A673 (cell line): Measurements from ENCODE around the gene OR2F1. TPM values are rescaled to one million over a fixed set of nuclear protein-coding genes. Genes with fewer than 3 reads are reported as not detected.

Experiments
- BruUV-seq: library from RNA; stranded (reverse); fragments of 400-500 nt; replicated peaks from 2 replicates; lab custom pipeline; 2021; lab: Mats Ljungman, UMichigan
- CTCF ChIA-PET: fragments of 300-600 bp; sonication (Branson Sonifier 250); formaldehyde crosslinking; loops from one replicate; lab custom pipeline; 2022; ENCODE audit warnings: antibody characterized with exemption; lab: Charles Lee
- POLR2A ChIA-PET: fragments of 300-600 bp; sonication (Branson Sonifier 250); formaldehyde crosslinking; loops from one replicate; lab custom pipeline; 2022; ENCODE audit warnings: antibody characterized with exemption; ENCODE audit not compliant: low non-redundant PET; lab: Charles Lee
- DNase-seq: peaks from one replicate; pipeline ENCODE4 v3.0.0-alpha.2; 2015; ENCODE audit warnings: low spot score
- H3K27ac ChIP-seq: fragments of 200-600 bp; sonication (generic); 2 replicates; pipeline ENCODE4 v1.5.1; 2016; ENCODE audit warnings: mixed run types, low read depth, mild to moderate bottlenecking, mixed read lengths, antibody characterized with exemption, low read length; ENCODE audit not compliant: poor library complexity, severe bottlenecking
- H3K27me3 ChIP-seq: fragments of 200-600 bp; sonication (generic); replicated peaks from 2 replicates; pipeline ENCODE4 v1.6.1; 2017; ENCODE audit warnings: mixed run types, low read depth, mild to moderate bottlenecking, mixed read lengths, antibody characterized with exemption, low read length; ENCODE audit not compliant: insufficient read depth, poor library complexity
- H3K36me3 ChIP-seq: fragments of 200-600 bp; sonication (generic); 2 replicates; pipeline ENCODE4 v1.6.1; 2016; ENCODE audit warnings: mixed run types, mild to moderate bottlenecking, mixed read lengths, antibody characterized with exemption, low read length; ENCODE audit not compliant: insufficient read depth, poor library complexity, severe bottlenecking
- H3K4me1 ChIP-seq: fragments of 200-600 bp; sonication (generic); 2 replicates; pipeline ENCODE4 v1.6.1; 2017; ENCODE audit warnings: mixed run types, mild to moderate bottlenecking, mixed read lengths, antibody characterized with exemption, low read length; ENCODE audit not compliant: insufficient read depth, poor library complexity, severe bottlenecking
- H3K4me3 ChIP-seq: fragments of 200-600 bp; sonication (generic); 2 replicates; pipeline ENCODE4 v1.5.1; 2016; ENCODE audit warnings: low read depth, mixed run types, mild to moderate bottlenecking, mixed read lengths, low read length; ENCODE audit not compliant: poor library complexity, severe bottlenecking
- H3K9me3 ChIP-seq: fragments of 200-600 bp; sonication (generic); 2 replicates; pipeline ENCODE4 v1.6.1; 2016; ENCODE audit warnings: mixed run types, low read depth, mild to moderate bottlenecking, mixed read lengths, antibody characterized with exemption, low read length; ENCODE audit not compliant: poor library complexity, severe bottlenecking
- EZH2 ChIP-seq: fragments of 200-600 bp; sonication (generic); IDR thresholded peaks from 2 replicates; pipeline ENCODE4 v1.6.1; 2017; ENCODE audit warnings: borderline replicate concordance, low read depth, mild to moderate bottlenecking, mixed read lengths, antibody characterized with exemption, low read length; ENCODE audit not compliant: poor library complexity, severe bottlenecking
- intact Hi-C: fragments of 100-400 bp; cut with micrococcal nuclease; formaldehyde crosslinking; loops from one replicate; pipeline ENCODE4 v1.10.0; 2022; ENCODE audit not compliant: unreplicated experiment
- total RNA-seq: library from RNA; stranded (reverse); gene quantifications from 2 replicates; pipeline ENCODE4 v1.2.3, GENCODE V29; 2021
- TF ChIP-seq, protein P1 (sequence below): fragments of 300-800, 200-600 bp; sonication (generic); conservative IDR thresholded peaks from 2 replicates; pipeline ENCODE4 v1.5.1; 2017; ENCODE audit warnings: low read depth, mild to moderate bottlenecking, antibody characterized with exemption, low read length, moderate library complexity, mixed read lengths

OR2F1 gene
- total RNA-seq, 1 experiment from 2014 or later: not detected

DNA sequence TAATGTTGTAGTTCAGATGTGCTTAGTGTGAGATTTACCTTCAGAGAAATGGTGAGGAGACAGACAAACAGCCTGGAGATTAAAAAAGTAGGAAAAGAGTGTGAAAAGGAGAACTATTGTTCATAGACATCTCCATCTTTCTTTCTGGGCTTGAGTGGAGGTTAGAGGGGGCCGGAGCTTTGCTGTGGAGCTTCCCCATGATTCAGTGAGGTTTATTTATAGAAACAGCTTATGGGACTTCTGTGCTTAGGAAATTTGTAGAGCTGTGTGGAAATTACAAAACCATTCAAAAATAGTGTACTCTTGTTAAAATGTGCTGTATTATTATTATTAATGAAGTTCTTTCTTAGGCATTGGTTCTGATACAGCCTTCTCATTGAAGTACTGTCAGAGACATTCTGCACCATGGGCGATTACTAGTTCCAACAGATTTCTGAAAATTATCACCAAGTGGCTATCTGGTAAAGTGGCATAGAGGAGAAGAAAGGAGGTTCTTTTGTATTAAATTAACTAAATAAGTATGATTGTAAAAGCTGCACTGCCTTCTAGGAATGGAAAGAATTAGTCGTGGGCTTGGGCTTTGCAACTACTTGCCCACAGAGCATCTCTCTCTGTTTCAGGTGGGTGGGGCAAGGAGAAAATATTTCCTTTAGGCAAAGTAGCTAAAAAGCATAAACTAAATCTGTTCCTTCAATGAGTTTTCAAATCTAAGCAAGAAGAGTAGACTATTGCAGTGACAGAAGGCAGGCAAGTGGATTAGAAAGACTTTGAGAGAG, 44.0 kb upstream of the OR2F1 start:
- Histone ChIP-seq H3K9me3 (no peaks in the 10 kb centered on the region), H3K4me1 (no peaks in the 10 kb centered on the region), H3K27ac (no peak overlapping the region), H3K36me3 (no peaks in the 10 kb centered on the region), H3K4me3 (no peak overlapping the region), H3K27me3 (peaks cover 15% of the 10 kb centered on the region)
- TF ChIP-seq EZH2: no peak
- intact Hi-C loops: no loop called here
- ChIA-PET POLR2A (no interaction called here), CTCF (no interaction called here)
- DNase-seq: no peak
- no TSS peak for BruUV-seq

GRCh38 chr7:143913945-143914615, 40.6 kb upstream of the OR2F1 start:
- no peak overlapping the region for H3K27ac ChIP-seq

DNA sequence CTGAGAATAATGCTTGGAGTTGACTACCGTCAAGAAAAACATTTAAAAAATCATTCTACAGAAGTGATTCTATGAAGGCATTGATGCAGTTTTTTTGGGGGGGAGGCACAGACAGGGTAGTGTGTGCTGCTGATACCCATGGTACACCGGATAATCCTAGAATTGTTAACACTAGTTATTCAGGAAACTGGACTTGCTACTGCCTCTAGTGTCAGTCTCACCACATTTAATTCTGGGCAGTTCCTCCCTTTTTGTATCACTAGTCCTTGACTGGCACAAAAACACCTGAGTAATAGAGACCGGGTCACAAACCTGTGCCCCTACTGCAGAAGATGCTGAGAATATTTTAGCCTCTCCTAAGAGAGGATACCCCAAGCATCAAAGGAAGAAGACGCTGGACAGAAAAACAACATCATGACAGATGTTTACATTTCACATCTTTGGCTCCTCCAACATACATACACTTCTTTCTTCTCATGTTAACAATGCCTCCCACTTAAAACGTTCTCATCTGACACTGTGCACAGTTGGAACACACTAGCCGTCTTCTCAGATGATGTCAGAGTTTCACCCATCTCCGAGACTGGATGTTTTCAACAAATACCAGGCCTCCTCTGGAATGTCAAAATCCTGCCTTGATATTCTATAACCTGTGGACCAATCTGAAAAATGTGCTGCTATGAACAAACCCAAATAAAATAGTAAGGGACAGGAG, 39.5 kb upstream of the OR2F1 start:
- Histone ChIP-seq H3K4me1 (no peaks in the 10 kb centered on the region), H3K4me3 (no peak overlapping the region), H3K27ac (no peak overlapping the region), H3K9me3 (no peaks in the 10 kb centered on the region), H3K27me3 (peaks cover 13% of the 10 kb centered on the region), H3K36me3 (no peaks in the 10 kb centered on the region)
- intact Hi-C loops: no loop called here
- no peak for DNase-seq
- ChIA-PET CTCF (no interaction called here), POLR2A (no interaction called here)
- TF ChIP-seq, protein P1, sequence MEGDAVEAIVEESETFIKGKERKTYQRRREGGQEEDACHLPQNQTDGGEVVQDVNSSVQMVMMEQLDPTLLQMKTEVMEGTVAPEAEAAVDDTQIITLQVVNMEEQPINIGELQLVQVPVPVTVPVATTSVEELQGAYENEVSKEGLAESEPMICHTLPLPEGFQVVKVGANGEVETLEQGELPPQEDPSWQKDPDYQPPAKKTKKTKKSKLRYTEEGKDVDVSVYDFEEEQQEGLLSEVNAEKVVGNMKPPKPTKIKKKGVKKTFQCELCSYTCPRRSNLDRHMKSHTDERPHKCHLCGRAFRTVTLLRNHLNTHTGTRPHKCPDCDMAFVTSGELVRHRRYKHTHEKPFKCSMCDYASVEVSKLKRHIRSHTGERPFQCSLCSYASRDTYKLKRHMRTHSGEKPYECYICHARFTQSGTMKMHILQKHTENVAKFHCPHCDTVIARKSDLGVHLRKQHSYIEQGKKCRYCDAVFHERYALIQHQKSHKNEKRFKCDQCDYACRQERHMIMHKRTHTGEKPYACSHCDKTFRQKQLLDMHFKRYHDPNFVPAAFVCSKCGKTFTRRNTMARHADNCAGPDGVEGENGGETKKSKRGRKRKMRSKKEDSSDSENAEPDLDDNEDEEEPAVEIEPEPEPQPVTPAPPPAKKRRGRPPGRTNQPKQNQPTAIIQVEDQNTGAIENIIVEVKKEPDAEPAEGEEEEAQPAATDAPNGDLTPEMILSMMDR: no peak
- no peak for TF ChIP-seq EZH2
- no TSS peak for BruUV-seq

More at GRCh38 chr7:143913945-143914615, 40.6 kb upstream of the OR2F1 start:
- ChIA-PET CTCF (no interaction called here), POLR2A (no interaction called here)
- intact Hi-C loops: no loop called here
- Histone ChIP-seq H3K9me3 (no peaks in the 10 kb centered on the region), H3K27me3 (peaks cover 13% of the 10 kb centered on the region), H3K4me3 (no peak overlapping the region), H3K36me3 (no peaks in the 10 kb centered on the region), H3K4me1 (no peaks in the 10 kb centered on the region)
- DNase-seq: no peak
- TF ChIP-seq, protein P1: no peak
- TF ChIP-seq EZH2: no peak
- no TSS peak for BruUV-seq
